ENCODE results near the gene KCNC4.

DNA sequence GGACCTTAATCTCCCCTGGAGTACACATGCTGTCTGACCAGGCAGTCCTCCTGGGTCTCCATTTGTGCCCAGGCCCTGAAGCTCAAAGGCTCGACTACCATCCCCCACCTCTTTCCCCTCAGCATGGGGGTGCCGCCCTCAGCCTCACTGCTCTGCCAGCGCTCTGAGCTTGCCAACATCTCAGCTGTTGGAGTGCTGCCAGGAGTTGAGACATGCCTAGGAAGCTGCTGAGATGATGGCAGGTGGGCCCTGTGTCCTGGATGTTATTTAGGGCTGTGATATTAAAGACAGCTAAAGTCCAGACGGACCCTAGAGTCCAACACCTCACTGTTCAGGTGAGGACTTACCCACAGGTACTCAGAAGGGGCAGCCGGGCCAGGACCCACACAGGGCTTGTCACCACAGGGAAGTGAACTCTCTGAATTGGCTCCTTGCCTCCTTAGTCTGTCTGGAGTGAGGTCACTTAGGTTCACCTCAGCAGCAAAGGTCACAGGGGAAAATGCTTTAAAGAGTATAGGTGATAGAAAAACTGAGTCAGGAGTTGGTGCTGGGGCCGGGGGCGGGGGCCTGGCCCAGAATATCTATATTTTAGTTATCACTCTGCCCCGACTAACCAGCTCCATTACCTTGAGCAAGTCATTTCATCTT lies 19.7 kb upstream of the KCNC4 start:
- TF ChIP-seq, protein P1, sequence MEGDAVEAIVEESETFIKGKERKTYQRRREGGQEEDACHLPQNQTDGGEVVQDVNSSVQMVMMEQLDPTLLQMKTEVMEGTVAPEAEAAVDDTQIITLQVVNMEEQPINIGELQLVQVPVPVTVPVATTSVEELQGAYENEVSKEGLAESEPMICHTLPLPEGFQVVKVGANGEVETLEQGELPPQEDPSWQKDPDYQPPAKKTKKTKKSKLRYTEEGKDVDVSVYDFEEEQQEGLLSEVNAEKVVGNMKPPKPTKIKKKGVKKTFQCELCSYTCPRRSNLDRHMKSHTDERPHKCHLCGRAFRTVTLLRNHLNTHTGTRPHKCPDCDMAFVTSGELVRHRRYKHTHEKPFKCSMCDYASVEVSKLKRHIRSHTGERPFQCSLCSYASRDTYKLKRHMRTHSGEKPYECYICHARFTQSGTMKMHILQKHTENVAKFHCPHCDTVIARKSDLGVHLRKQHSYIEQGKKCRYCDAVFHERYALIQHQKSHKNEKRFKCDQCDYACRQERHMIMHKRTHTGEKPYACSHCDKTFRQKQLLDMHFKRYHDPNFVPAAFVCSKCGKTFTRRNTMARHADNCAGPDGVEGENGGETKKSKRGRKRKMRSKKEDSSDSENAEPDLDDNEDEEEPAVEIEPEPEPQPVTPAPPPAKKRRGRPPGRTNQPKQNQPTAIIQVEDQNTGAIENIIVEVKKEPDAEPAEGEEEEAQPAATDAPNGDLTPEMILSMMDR (IDR thresholded peaks at IDR 0.05) = no peak
- TF ChIP-seq POLR2A (IDR thresholded peaks at IDR 0.05) = no peak
